ENCODE measurements around the gene TPH1.

Gene TPH1

GRCh38 chr11:18022419-18022818, 23.6 kb downstream of the TPH1 start:
- no peaks in the 10 kb centered on the region for H3K4me1 ChIP-seq (ENCODE audit: control insufficient read depth, insufficient read depth, low read length, poor library complexity, severe bottlenecking)
- no CpG with 5 or more reads among the region's 1 CpG for WGBS, 2 experiments (ENCODE audit: insufficient coverage in 2 of 2)
- H3K36me3 ChIP-seq (ENCODE audit: control insufficient read depth, insufficient read depth, low read length) = no peaks in the 10 kb centered on the region
- no peaks in the 10 kb centered on the region for H3K9me3 ChIP-seq (ENCODE audit: control insufficient read depth, low read length)
- no peak overlapping the region for H3K4me3 ChIP-seq (ENCODE audit: extremely low read depth, insufficient read depth, low read length, poor library complexity, severe bottlenecking)
- no peak overlapping the region for H3K27ac ChIP-seq (ENCODE audit: low read depth, low read length, severe bottlenecking)

- no peak overlapping the region for H3K27ac ChIP-seq (ENCODE audit: low read depth, low read length, severe bottlenecking)
- no peak overlapping the region for H3K4me3 ChIP-seq (ENCODE audit: extremely low read depth, insufficient read depth, low read length, poor library complexity, severe bottlenecking)
- no peaks in the 10 kb centered on the region for H3K36me3 ChIP-seq (ENCODE audit: control insufficient read depth, insufficient read depth, low read length)
- H3K4me1 ChIP-seq (ENCODE audit: control insufficient read depth, insufficient read depth, low read length, poor library complexity, severe bottlenecking) = no peaks in the 10 kb centered on the region
- no peaks in the 10 kb centered on the region for H3K9me3 ChIP-seq (ENCODE audit: control insufficient read depth, low read length)
Observed at GRCh38 chr11:18019650-18020049, 26.4 kb downstream of the TPH1 start.

GRCh38 chr11:18016789-18017188, 29.3 kb downstream of the TPH1 start:
- Histone ChIP-seq H3K4me1 (ENCODE audit: control insufficient read depth, insufficient read depth, low read length, poor library complexity, severe bottlenecking) (peaks cover 2% of the 10 kb centered on the region), H3K27ac (ENCODE audit: low read depth, low read length, severe bottlenecking) (no peak overlapping the region), H3K4me3 (ENCODE audit: extremely low read depth, insufficient read depth, low read length, poor library complexity, severe bottlenecking) (no peak overlapping the region), H3K36me3 (ENCODE audit: control insufficient read depth, insufficient read depth, low read length) (no peaks in the 10 kb centered on the region), H3K9me3 (ENCODE audit: control insufficient read depth, low read length) (no peaks in the 10 kb centered on the region)
- WGBS, 2 experiments (ENCODE audit: insufficient coverage in 2 of 2) = 83 to 89% methylated on average over 1 of the region's 2 CpGs

- no peak overlapping the region for H3K27ac ChIP-seq (ENCODE audit: low read depth, low read length, severe bottlenecking)
- H3K36me3 ChIP-seq (ENCODE audit: control insufficient read depth, insufficient read depth, low read length) = no peaks in the 10 kb centered on the region
- no peaks in the 10 kb centered on the region for H3K9me3 ChIP-seq (ENCODE audit: control insufficient read depth, low read length)
- H3K4me1 ChIP-seq (ENCODE audit: control insufficient read depth, insufficient read depth, low read length, poor library complexity, severe bottlenecking) = peaks cover 5% of the 10 kb centered on the region
- H3K4me3 ChIP-seq (ENCODE audit: extremely low read depth, insufficient read depth, low read length, poor library complexity, severe bottlenecking) = no peak overlapping the region
Observed at GRCh38 chr11:18014876-18015275, 31.2 kb downstream of the TPH1 start.

- no peaks in the 10 kb centered on the region for H3K9me3 ChIP-seq (ENCODE audit: control insufficient read depth, low read length)
- 0 to 16% methylated on average over 2 to 8 of the region's 11 CpGs for WGBS, 2 experiments (ENCODE audit: insufficient coverage in 2 of 2)
- H3K36me3 ChIP-seq (ENCODE audit: control insufficient read depth, insufficient read depth, low read length) = no peaks in the 10 kb centered on the region
- peaks cover 5% of the 10 kb centered on the region for H3K4me1 ChIP-seq (ENCODE audit: control insufficient read depth, insufficient read depth, low read length, poor library complexity, severe bottlenecking)
- no peak overlapping the region for H3K27ac ChIP-seq (ENCODE audit: low read depth, low read length, severe bottlenecking)
- peak overlapping the region; percentile 58 for H3K4me3 ChIP-seq (ENCODE audit: extremely low read depth, insufficient read depth, low read length, poor library complexity, severe bottlenecking)
Observed at GRCh38 chr11:18013790-18014507, 32.1 kb downstream of the TPH1 start.

GRCh38 chr11:18012906-18013781, 32.9 kb downstream of the TPH1 start, which contains the start of gene SERGEF:
Gene SERGEF (minus strand): TSS chr11:18013047. CDS start chr11:18013010, 37 bp downstream.
- WGBS, 2 experiments (ENCODE audit: insufficient coverage in 2 of 2) = 0 to 1% methylated on average over 51 to 67 of the region's 93 CpGs
- Histone ChIP-seq H3K4me1 (ENCODE audit: control insufficient read depth, insufficient read depth, low read length, poor library complexity, severe bottlenecking) (peaks cover 5% of the 10 kb centered on the region), H3K36me3 (ENCODE audit: control insufficient read depth, insufficient read depth, low read length) (no peaks in the 10 kb centered on the region), H3K9me3 (ENCODE audit: control insufficient read depth, low read length) (no peaks in the 10 kb centered on the region), H3K27ac (ENCODE audit: low read depth, low read length, severe bottlenecking) (peak within 1 kb of the TSS; percentile 49), H3K4me3 (ENCODE audit: extremely low read depth, insufficient read depth, low read length, poor library complexity, severe bottlenecking) (peak within 1 kb of the TSS; percentile 58)

GRCh38 chr11:18012122-18012905, 33.8 kb downstream of the TPH1 start:
- H3K9me3 ChIP-seq (ENCODE audit: control insufficient read depth, low read length) = no peaks in the 10 kb centered on the region
- 8 to 9% methylated on average over 31 to 41 of the region's 46 CpGs for WGBS, 2 experiments (ENCODE audit: insufficient coverage in 2 of 2)
- peaks cover 6% of the 10 kb centered on the region for H3K36me3 ChIP-seq (ENCODE audit: control insufficient read depth, insufficient read depth, low read length)
- peak overlapping the region; percentile 58 for H3K4me3 ChIP-seq (ENCODE audit: extremely low read depth, insufficient read depth, low read length, poor library complexity, severe bottlenecking)
- H3K4me1 ChIP-seq (ENCODE audit: control insufficient read depth, insufficient read depth, low read length, poor library complexity, severe bottlenecking) = peaks cover 5% of the 10 kb centered on the region
- peak overlapping the region; percentile 49 for H3K27ac ChIP-seq (ENCODE audit: low read depth, low read length, severe bottlenecking)

- 82 to 84% methylated on average over 7 to 8 of the region's 8 CpGs for WGBS, 2 experiments (ENCODE audit: insufficient coverage in 2 of 2)
- peaks cover 8% of the 10 kb centered on the region for H3K36me3 ChIP-seq (ENCODE audit: control insufficient read depth, insufficient read depth, low read length)
- H3K9me3 ChIP-seq (ENCODE audit: control insufficient read depth, low read length) = no peaks in the 10 kb centered on the region
- H3K4me1 ChIP-seq (ENCODE audit: control insufficient read depth, insufficient read depth, low read length, poor library complexity, severe bottlenecking) = peaks cover 5% of the 10 kb centered on the region
- H3K4me3 ChIP-seq (ENCODE audit: extremely low read depth, insufficient read depth, low read length, poor library complexity, severe bottlenecking) = peak overlapping the region; percentile 58
- H3K27ac ChIP-seq (ENCODE audit: low read depth, low read length, severe bottlenecking) = no peak overlapping the region
Observed at GRCh38 chr11:18011633-18012032, 34.4 kb downstream of the TPH1 start.

GRCh38 chr11:18010977-18011586, 35.0 kb downstream of the TPH1 start:
- Histone ChIP-seq H3K4me1 (ENCODE audit: control insufficient read depth, insufficient read depth, low read length, poor library complexity, severe bottlenecking) (peaks cover 5% of the 10 kb centered on the region), H3K36me3 (ENCODE audit: control insufficient read depth, insufficient read depth, low read length) (peaks cover 13% of the 10 kb centered on the region), H3K9me3 (ENCODE audit: control insufficient read depth, low read length) (no peaks in the 10 kb centered on the region), H3K27ac (ENCODE audit: low read depth, low read length, severe bottlenecking) (no peak overlapping the region), H3K4me3 (ENCODE audit: extremely low read depth, insufficient read depth, low read length, poor library complexity, severe bottlenecking) (no peak overlapping the region)
- WGBS, 2 experiments (ENCODE audit: insufficient coverage in 2 of 2) = 92 to 95% methylated on average over 5 to 6 of the region's 10 CpGs

- Histone ChIP-seq H3K4me3 (ENCODE audit: extremely low read depth, insufficient read depth, low read length, poor library complexity, severe bottlenecking) (no peak overlapping the region), H3K9me3 (ENCODE audit: control insufficient read depth, low read length) (no peaks in the 10 kb centered on the region), H3K4me1 (ENCODE audit: control insufficient read depth, insufficient read depth, low read length, poor library complexity, severe bottlenecking) (peaks cover 5% of the 10 kb centered on the region), H3K27ac (ENCODE audit: low read depth, low read length, severe bottlenecking) (no peak overlapping the region), H3K36me3 (ENCODE audit: control insufficient read depth, insufficient read depth, low read length) (peaks cover 20% of the 10 kb centered on the region)
Observed at GRCh38 chr11:18010121-18010670, 35.9 kb downstream of the TPH1 start.
